Fibroblast of mammary gland (primary cell): Measurements from ENCODE around the gene KCNK6.
A peak's percentile ranks its signal among the peaks of the same experiment; 100 is the strongest.
"Not testable (repeated sequence)": the region's sequence is repeated elsewhere in the genome, so short reads cannot be mapped to it uniquely, and the experiment has no call there.

Experiments
- DNase-seq: peaks from one replicate; pipeline ENCODE4 v3.0.0-alpha.2; 2010; ENCODE audit warnings: low read depth
- H3K4me3 ChIP-seq: 2 replicates; pipeline ENCODE4 v1.5.1; 2011; ENCODE audit warnings: low read depth, mild to moderate bottlenecking, low read length, moderate library complexity; ENCODE audit not compliant: control insufficient read depth
- TF ChIP-seq, protein P1 (sequence below): conservative IDR thresholded peaks from 2 replicates; pipeline ENCODE4 v1.5.1; 2011; ENCODE audit warnings: low read depth, low read length, inconsistent platforms; ENCODE audit not compliant: control insufficient read depth, insufficient read depth

The KCNK6 gene

DNA sequence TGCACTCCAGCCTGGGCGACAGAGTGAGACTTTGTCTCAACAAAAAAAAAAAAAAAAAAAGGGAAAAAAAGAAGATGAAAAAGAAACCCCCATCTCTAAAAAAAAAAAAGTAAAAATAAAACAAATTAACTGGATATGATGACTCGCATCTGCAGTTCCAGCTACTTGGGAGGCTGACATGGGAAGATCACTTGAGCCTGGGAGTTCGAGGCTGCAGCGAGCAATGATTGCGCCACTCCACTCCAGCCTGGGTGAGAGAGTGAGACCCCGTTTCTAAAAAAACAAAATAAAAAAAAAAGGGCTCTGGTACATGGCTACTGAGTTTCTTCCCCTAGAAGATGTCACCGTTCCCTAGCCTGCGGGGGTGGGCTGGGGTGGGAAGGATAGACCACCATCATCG is 13.6 kb downstream of the KCNK6 start:
- TF ChIP-seq, protein P1, sequence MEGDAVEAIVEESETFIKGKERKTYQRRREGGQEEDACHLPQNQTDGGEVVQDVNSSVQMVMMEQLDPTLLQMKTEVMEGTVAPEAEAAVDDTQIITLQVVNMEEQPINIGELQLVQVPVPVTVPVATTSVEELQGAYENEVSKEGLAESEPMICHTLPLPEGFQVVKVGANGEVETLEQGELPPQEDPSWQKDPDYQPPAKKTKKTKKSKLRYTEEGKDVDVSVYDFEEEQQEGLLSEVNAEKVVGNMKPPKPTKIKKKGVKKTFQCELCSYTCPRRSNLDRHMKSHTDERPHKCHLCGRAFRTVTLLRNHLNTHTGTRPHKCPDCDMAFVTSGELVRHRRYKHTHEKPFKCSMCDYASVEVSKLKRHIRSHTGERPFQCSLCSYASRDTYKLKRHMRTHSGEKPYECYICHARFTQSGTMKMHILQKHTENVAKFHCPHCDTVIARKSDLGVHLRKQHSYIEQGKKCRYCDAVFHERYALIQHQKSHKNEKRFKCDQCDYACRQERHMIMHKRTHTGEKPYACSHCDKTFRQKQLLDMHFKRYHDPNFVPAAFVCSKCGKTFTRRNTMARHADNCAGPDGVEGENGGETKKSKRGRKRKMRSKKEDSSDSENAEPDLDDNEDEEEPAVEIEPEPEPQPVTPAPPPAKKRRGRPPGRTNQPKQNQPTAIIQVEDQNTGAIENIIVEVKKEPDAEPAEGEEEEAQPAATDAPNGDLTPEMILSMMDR, result no peak
- peak; percentile 21 for DNase-seq
- H3K4me3 ChIP-seq, result no peak overlapping the region

DNA sequence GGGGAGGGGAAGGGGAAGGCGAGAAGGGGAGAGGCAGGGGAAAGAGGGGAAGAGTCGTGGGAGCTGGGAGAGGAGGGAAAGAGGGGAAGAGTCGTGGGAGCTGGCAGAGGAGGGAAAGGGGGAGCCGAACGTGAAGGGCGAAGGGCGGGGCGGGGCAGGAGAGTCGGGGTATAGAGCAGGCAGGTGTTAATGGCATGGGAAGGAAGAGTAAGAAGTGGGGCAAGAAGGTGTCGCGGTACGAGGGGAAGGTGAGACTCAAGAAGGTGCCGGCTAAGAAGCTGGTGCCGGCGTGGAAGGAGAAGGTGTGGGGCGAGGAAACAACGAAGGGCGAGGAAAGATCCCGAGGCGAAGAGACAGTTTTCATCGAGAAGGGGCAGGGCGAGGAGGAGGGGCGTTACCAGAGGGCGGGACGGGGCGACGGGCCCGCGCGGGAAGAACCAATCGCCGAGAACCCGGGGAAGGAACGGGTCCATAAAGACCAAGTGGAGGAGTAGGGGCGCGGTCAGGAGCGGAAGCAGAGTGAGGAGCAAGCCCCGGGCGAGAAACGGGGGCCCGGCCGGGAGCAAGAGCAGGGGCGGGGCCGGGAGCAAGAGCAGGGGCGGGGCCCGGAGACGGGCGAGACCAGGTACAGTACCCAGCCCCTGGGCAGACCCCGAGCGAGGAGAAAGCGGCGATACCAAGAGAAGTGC is 16.4 kb downstream of the KCNK6 start:
- peak overlapping the region; percentile 85 for H3K4me3 ChIP-seq
- TF ChIP-seq, protein P1, result no peak
- DNase-seq, result peak; percentile 90

DNA sequence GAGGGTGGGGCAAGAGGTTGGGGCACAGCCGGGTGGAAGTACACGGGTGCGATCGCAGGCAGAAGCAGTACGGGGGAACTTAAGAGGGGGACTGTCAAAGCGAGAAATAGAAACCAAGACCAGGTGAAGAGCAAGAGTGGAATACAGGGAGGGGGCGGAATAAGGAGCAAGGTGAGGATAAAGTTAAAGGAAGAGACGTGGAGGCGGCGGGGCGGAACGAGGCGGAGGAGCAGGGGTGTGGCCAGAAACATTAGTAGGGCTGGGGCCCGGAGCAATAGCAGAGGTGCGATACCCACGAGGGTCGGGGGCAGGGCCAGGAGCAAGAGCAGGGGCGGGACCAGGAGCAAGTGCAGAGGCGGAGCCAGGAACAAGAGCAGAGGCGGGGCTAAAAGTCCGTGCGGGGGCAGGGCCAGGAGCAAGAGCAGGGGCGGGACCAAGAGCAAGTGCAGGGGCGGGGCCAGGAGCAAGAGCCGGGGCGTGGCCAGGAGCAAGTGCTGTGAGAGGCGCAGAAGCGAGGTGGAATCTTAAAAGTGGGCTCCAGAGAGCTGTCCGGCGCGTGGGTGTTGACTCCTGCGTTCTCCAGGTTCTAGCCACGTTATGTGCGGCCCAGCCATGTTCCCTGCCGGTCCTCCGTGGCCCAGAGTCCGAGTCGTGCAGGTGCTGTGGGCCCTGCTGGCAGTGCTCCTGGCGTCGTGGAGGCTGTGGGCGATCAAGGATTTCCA is 17.2 kb downstream of the KCNK6 start:
- peak; percentile 82 for DNase-seq
- TF ChIP-seq, protein P1, result no peak
- peak overlapping the region; percentile 85 for H3K4me3 ChIP-seq

DNA sequence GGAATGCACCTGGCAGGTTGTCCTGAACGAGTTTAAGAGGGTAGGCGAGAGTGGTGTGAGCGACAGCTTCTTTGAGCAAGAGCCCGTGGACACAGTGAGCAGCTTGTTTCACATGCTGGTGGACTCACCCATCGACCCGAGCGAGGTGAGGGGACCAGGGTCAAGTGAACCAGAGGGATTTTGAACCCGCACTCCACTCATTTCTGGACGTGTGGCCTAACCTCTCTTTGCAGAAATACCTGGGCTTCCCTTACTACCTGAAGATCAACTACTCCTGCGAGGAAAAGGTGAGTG is 17.7 kb downstream of the KCNK6 start:
- no peak overlapping the region for H3K4me3 ChIP-seq
- TF ChIP-seq, protein P1, result no peak
- no peak for DNase-seq

DNA sequence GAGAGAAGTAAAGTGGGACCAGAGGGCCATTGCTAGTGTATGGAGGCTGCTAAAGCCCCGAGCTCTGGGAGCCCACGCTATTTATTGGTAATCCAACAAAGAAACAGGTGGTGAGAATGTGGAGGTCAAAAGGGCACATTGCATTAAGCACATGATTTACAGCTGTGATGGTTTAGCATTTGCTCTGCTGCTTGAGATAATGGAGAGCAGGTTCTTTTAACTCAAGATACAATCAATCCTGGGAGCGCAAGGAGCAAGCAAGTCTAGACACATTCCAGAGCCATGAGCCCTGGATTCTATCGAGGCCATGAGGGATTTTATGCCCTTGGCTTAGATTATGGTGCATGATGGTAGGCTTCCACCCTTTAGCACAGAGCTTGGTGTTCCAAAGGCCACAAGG is 19.4 kb downstream of the KCNK6 start:
- DNase-seq, H3K4me3 ChIP-seq: not testable (repeated sequence)

DNA sequence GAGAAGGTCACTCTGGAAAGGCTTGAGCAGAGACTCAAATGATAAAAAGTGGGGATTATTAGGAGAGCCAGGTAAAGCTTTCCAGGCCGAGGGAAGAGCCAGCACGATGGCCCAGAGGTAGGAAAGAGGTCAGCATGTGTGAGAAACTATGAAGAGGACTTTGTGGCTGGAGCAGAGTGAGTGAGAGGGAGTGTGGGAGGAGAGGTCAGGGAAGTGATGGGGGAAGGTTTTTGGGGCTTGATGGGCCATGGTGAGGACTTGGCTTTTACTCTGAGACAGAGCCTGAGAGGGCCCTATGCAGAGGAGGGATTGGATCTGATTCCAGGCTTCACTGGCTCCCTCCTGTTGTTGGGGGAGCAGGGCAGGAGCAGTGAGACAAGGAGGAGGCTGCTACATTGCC is 21.3 kb downstream of the KCNK6 start:
- DNase-seq, result no peak
- TF ChIP-seq, protein P1, result no peak
- H3K4me3 ChIP-seq, result no peak overlapping the region

DNA sequence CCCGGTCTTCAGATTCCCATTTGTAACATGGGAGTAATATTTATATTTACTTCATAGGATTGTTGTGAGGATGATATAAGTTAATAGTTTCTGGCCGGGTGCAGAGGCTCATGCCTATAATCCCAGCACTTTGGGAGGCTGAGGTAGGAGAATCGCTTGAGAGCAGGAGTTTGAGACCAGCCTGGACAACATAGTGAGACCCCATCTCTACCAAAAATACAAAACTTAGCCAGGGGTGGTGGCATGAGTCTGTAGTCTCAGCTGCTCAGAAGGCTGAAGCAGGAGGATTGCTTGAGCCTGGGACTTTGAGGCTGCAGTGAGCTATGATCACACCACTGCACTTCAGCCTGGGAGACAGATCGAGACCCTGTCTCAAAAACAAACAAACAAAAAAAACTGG is 27.2 kb downstream of the KCNK6 start:
- no peak overlapping the region for H3K4me3 ChIP-seq
- TF ChIP-seq, protein P1, result no peak
- no peak for DNase-seq
